ENCODE results near the gene PHF2. TPM values are rescaled to one million over a fixed set of nuclear protein-coding genes. Genes with fewer than 3 reads are reported as not detected.
"Not testable (repeated sequence)": the region's sequence is repeated elsewhere in the genome, so short reads cannot be mapped to it uniquely, and the experiment has no call there.

The PHF2 gene
- polyA plus RNA-seq, 1 experiment, result 8.8 TPM

DNA sequence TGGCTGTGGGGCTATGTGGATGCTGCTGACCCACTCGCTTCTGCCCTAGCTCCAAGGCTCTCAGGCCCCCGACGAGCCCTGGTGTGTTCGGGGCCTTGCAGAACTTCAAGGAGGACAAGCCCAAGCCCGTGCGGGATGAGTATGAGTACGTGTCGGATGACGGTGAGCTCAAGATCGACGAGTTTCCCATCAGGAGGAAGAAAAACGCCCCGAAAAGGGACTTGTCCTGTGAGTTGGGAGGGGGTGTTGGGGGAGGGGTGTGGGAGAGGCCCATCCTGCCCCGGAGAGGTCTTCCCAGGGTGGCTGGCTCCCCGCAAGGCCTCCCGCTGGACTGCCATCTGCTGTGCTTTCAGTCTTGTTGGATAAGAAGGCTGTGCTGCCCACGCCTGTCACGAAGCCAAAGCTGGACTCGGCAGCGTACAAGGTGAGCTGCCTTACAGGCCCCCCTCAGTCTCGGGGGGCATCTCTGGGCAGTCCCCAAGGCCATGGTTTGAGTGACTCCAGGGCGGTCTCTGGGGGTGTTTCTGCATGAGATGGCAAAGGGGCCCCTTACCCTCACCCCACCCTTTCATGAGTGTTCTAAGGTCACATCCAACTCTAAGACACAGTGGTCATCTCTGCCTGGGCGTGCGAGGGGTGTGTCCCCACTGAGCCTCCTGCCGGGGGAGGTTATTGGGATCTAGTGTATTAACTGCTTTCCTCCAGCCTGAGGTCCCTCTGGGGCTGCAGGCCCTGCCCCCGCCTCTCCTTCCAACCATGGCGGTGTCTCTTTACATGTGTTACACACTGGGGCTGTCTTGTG lies 89.5 kb downstream of the PHF2 start:
- H3K4me3 ChIP-seq (ENCODE audit: low read depth, low read length), result no peak overlapping the region
- H3K27ac ChIP-seq (ENCODE audit: low read depth, low read length), result no peak overlapping the region
- no peak for DNase-seq (ENCODE audit: low read depth, low spot score)
- no peak for TF ChIP-seq CTCF (IDR thresholded peaks at IDR 0.05; ENCODE audit: low read depth, low read length)
- H3K9me3 ChIP-seq (ENCODE audit: control insufficient read depth, insufficient read depth, low read length), result no peaks in the 10 kb centered on the region
- POLR2A ChIA-PET, result interaction anchor here (0.6 kb wide), 1 partner anchor 312 kb away, joined by 4 read pairs; no protein-coding TSS in a partner anchor
- no peaks in the 10 kb centered on the region for H3K27me3 ChIP-seq (ENCODE audit: control insufficient read depth, insufficient read depth, low read length)
- CTCF ChIA-PET, result no interaction called here

- DNase-seq (ENCODE audit: low read depth, low spot score); H3K27me3 ChIP-seq (ENCODE audit: control insufficient read depth, insufficient read depth, low read length); POLR2A ChIA-PET; H3K9me3 ChIP-seq (ENCODE audit: control insufficient read depth, insufficient read depth, low read length); H3K27ac ChIP-seq (ENCODE audit: low read depth, low read length); H3K4me3 ChIP-seq (ENCODE audit: low read depth, low read length): not testable (repeated sequence)
- CTCF ChIA-PET, result interaction anchor here (1.1 kb wide), 1 partner anchor 15 kb away, joined by 4 read pairs; no protein-coding TSS in a partner anchor
Measured at GRCh38 chr9:93666439-93666784, 90.0 kb downstream of the PHF2 start.

GRCh38 chr9:93667006-93667405 lies 90.6 kb downstream of the PHF2 start:
- ChIA-PET CTCF (interaction anchor here (1.1 kb wide), 1 partner anchor 15 kb away, joined by 4 read pairs; no protein-coding TSS in a partner anchor), POLR2A (no interaction called here)
- no peak for TF ChIP-seq CTCF (IDR thresholded peaks at IDR 0.05; ENCODE audit: low read depth, low read length)
- DNase-seq (ENCODE audit: low read depth, low spot score), result no peak
- Histone ChIP-seq H3K27ac (ENCODE audit: low read depth, low read length) (no peak overlapping the region), H3K4me3 (ENCODE audit: low read depth, low read length) (no peak overlapping the region), H3K27me3 (ENCODE audit: control insufficient read depth, insufficient read depth, low read length) (no peaks in the 10 kb centered on the region), H3K9me3 (ENCODE audit: control insufficient read depth, insufficient read depth, low read length) (no peaks in the 10 kb centered on the region)

DNA sequence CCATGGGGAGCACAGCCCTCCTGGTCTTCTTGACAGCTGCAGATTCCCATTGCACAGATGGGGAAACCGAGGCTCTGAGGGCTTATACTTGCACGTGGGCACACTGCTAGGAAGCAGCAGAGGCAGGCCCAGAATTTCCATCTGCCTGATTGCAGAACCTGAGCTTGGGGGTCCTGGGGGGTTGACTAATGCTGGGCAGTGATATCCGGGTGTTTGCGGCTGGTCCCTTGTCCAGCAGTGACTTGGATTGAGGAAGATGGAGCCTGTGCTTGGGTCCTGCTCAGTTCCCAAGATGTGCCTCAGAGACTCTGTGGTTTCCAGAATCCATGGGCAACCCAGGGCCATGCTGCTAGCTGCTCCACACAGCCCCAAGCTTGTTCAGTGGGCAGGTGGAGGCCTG lies 91.2 kb downstream of the PHF2 start:
- Histone ChIP-seq H3K27me3 (ENCODE audit: control insufficient read depth, insufficient read depth, low read length) (no peaks in the 10 kb centered on the region), H3K9me3 (ENCODE audit: control insufficient read depth, insufficient read depth, low read length) (no peaks in the 10 kb centered on the region), H3K4me3 (ENCODE audit: low read depth, low read length) (no peak overlapping the region), H3K27ac (ENCODE audit: low read depth, low read length) (no peak overlapping the region)
- TF ChIP-seq CTCF (IDR thresholded peaks at IDR 0.05; ENCODE audit: low read depth, low read length), result no peak
- ChIA-PET CTCF (interaction anchor here (1.1 kb wide), 1 partner anchor 14 kb away, joined by 4 read pairs; no protein-coding TSS in a partner anchor), POLR2A (no interaction called here)
- no peak for DNase-seq (ENCODE audit: low read depth, low spot score)

GRCh38 chr9:93668261-93668871 lies 92.0 kb downstream of the PHF2 start:
- CTCF ChIA-PET, result interaction anchor here (0.8 kb wide), 1 partner anchor 13 kb away, joined by 3 read pairs; no protein-coding TSS in a partner anchor
- Histone ChIP-seq H3K9me3 (ENCODE audit: control insufficient read depth, insufficient read depth, low read length) (no peaks in the 10 kb centered on the region), H3K27me3 (ENCODE audit: control insufficient read depth, insufficient read depth, low read length) (no peaks in the 10 kb centered on the region), H3K27ac (ENCODE audit: low read depth, low read length) (no peak overlapping the region), H3K4me3 (ENCODE audit: low read depth, low read length) (no peak overlapping the region)
- no peak for DNase-seq (ENCODE audit: low read depth, low spot score)
- TF ChIP-seq CTCF (IDR thresholded peaks at IDR 0.05; ENCODE audit: low read depth, low read length), result no peak
- POLR2A ChIA-PET, result no interaction called here

Measured in AG04450 (cell line).